ENCODE results near the gene MPG.

GRCh38 chr16:122361-122760 lies 44.3 kb downstream of the MPG start:
- no peak for TF ChIP-seq CTCF (IDR thresholded peaks at IDR 0.05; ENCODE audit: low read depth, low read length, poor library complexity, severe bottlenecking)
- no peak for TF ChIP-seq EZH2phosphoT487 (IDR thresholded peaks at IDR 0.05; ENCODE audit: borderline replicate concordance, low read length)

Measured in DOHH2 (cell line).